Fibroblast of mammary gland (primary cell): ENCODE measurements around the gene TES.
A peak's percentile ranks its signal among the peaks of the same experiment; 100 is the strongest.

Experiments used
- DNase-seq: peaks from one replicate; pipeline ENCODE4 v3.0.0-alpha.2; 2010; ENCODE audit warnings: low read depth
- H3K4me3 ChIP-seq: 2 replicates; pipeline ENCODE4 v1.5.1; 2011; ENCODE audit warnings: low read depth, mild to moderate bottlenecking, low read length, moderate library complexity; ENCODE audit not compliant: control insufficient read depth
- CTCF ChIP-seq: conservative IDR thresholded peaks from 2 replicates; pipeline ENCODE4 v1.5.1; 2011; ENCODE audit warnings: low read depth, low read length, inconsistent platforms; ENCODE audit not compliant: control insufficient read depth, insufficient read depth

The TES gene

DNA sequence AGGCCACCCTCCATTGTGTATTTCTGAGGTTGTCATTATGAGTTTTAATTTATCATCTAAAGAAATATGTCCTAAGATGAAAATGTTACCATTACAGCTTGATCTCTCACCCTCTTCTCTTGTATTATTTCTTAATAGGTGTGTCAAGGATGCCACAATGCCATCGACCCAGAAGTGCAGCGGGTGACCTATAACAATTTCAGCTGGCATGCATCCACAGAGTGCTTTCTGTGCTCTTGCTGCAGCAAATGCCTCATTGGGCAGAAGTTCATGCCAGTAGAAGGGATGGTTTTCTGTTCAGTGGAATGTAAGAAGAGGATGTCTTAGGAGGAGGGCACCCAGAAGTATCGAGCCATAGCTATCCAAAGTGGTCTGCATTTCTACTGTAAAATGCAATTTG lies 46.8 kb downstream of the TES start:
- DNase-seq: no peak
- TF ChIP-seq CTCF: no peak

DNA sequence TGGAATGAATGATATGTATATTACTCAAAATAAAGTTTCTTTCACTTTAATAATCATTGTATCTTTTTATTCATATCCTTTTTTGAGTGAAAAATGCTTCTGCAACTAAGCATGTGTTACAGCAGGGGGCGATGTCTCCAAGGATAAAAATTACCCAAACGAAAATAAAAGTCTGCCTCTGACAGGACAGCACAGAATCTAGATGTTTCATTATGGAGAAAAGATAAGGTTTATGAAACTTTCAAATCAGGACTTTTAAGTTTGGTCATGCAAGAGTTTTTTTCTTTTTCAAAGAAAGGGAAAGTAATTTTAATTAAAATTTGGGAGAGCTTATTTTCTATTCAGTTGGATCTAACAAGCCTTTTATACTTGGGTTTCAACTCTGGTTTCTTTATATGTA lies 48.4 kb downstream of the TES start:
- peak; percentile 77 for TF ChIP-seq CTCF
- H3K4me3 ChIP-seq: no peak overlapping the region
- peak; percentile 77 for DNase-seq

More for the DNA sequence above, 46.8 kb downstream of the TES start:
- no peak overlapping the region for H3K4me3 ChIP-seq

- TF ChIP-seq CTCF: no peak
- no peak overlapping the region for H3K4me3 ChIP-seq
- no peak for DNase-seq
Measured at GRCh38 chr7:116259156-116259870, 49.0 kb downstream of the TES start.

GRCh38 chr7:116259871-116260440 lies 49.6 kb downstream of the TES start:
- H3K4me3 ChIP-seq: no peak overlapping the region
- peak; percentile 83 for DNase-seq
- TF ChIP-seq CTCF: no peak

DNA sequence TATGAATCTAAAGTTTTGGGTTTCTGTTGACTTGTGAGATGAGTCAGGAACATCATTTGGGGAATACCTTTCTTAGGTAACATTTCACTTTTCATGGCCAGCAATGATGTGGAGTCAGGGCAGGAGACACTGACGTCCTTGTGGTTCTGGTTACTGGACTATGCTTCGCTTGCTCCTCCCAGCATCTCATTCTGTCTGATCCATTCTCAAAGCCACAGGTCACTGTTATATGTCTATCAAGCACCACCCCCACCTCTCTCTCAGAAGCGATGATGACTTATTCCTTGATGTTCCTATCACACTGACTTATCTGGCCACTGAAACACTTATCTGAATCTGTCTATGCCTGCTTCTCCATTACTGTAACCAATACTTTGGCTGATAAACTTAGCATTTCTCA lies 51.6 kb downstream of the TES start:
- DNase-seq: no peak
- H3K4me3 ChIP-seq: no peak overlapping the region
- TF ChIP-seq CTCF: no peak

- DNase-seq: peak; percentile 49
- H3K4me3 ChIP-seq: no peak overlapping the region
- no peak for TF ChIP-seq CTCF
Measured at GRCh38 chr7:116265881-116266280, 55.5 kb downstream of the TES start.
